K562 (cell line): ENCODE measurements around the gene FRMPD4. TPM values are rescaled to one million over a fixed set of nuclear protein-coding genes. Genes with fewer than 3 reads are reported as not detected.

Experiments
- ATAC-seq: fragments of 200-7000 bp; cut with Tn5 transposase; 3 replicates; pipeline ENCODE4 v1.9.1; 2020; ENCODE audit warnings: moderate library complexity
- BruUV-seq: library from RNA; stranded (reverse); fragments of 400-500 nt; replicated peaks from 2 replicates; lab custom pipeline; 2021; lab: Mats Ljungman, UMichigan
- CTCF ChIA-PET: fragments of 300-600 bp; formaldehyde crosslinking; extraction: SDS; loops from one replicate; lab custom pipeline; 2021; ENCODE audit warnings: low intra/inter-chr PET ratio; lab: Yijun Ruan, JAX
- POLR2A ChIA-PET: fragments of 300-600, 350-650 bp; sonication (Branson Sonifier 250); formaldehyde crosslinking; extraction: SDS; loops from one replicate; lab custom pipeline; 2021; ENCODE audit warnings: antibody characterized with exemption, inconsistent platforms; lab: Yijun Ruan, JAX
- DNase-seq, 4 experiments: peaks; one replicate each; pipeline versions ENCODE4 v3.0.0 to v3.0.0-alpha.2; 2011 to 2018; ENCODE audit warnings: low spot score in 3 of 4, mixed read lengths in 3 of 4; ENCODE audit errors: extremely low read depth in 1 of 4
- FAIRE-seq: peaks from 2 replicates; lab custom pipeline; 2011; peaks lifted over from hg19 to GRCh38; lab: Jason Lieb, UNC
- H2AFZ ChIP-seq: 2 replicates; pipeline ENCODE4 v1.6.0; 2011; ENCODE audit warnings: low read depth, low read length, control low read depth, inconsistent platforms
- H3K27ac ChIP-seq: fragments of 200-600 bp; 3 replicates; pipeline ENCODE4 v1.8.0; 2011; ENCODE audit warnings: low read depth, mild to moderate bottlenecking, control low read depth, inconsistent platforms, low read length, moderate library complexity, mixed read lengths; ENCODE audit errors: extremely low read depth
- H3K27me3 ChIP-seq, 2 experiments: fragments of 300-600 bp in 1 of 2; 2 replicates in 1 of 2; 3 replicates in 1 of 2; pipeline versions ENCODE4 v1.6.0 to v1.8.0; 2011; ENCODE audit warnings: inconsistent platforms in 2 of 2, low read length in 2 of 2, mild to moderate bottlenecking in 1 of 2, mixed read lengths in 1 of 2, moderate library complexity in 1 of 2; ENCODE audit not compliant: control insufficient read depth in 2 of 2, insufficient read depth in 2 of 2
- H3K36me3 ChIP-seq: fragments of 300-600 bp; 3 replicates; pipeline ENCODE4 v1.8.0; 2011; ENCODE audit warnings: mild to moderate bottlenecking, low read length, inconsistent platforms; ENCODE audit not compliant: control insufficient read depth, insufficient read depth
- H3K4me1 ChIP-seq, 2 experiments: fragments of 200-600 bp in 1 of 2; replicated peaks in 1 of 2; 2 replicates in 1 of 2; 3 replicates in 1 of 2; pipeline versions ENCODE4 v1.5.1 to v1.8.0; 2011; ENCODE audit warnings: inconsistent platforms in 2 of 2, low read length in 2 of 2, mild to moderate bottlenecking in 1 of 2, mixed read lengths in 1 of 2, moderate library complexity in 1 of 2; ENCODE audit not compliant: control insufficient read depth in 2 of 2, insufficient read depth in 2 of 2
- H3K4me2 ChIP-seq: 2 replicates; pipeline ENCODE4 v1.6.1; 2011; ENCODE audit warnings: low read length, control low read depth, inconsistent platforms, mixed read lengths; ENCODE audit not compliant: insufficient read depth
- H3K4me3 ChIP-seq: fragments of 200-600 bp; sonication (generic), shearing (Covaris generic); 2 replicates; pipeline ENCODE4 v1.5.1; 2016; ENCODE audit warnings: control low read depth, inconsistent platforms
- H3K79me2 ChIP-seq: fragments of 200-600 bp; 3 replicates; pipeline ENCODE4 v1.8.0; 2011; ENCODE audit warnings: low read length, inconsistent platforms; ENCODE audit not compliant: control insufficient read depth, insufficient read depth
- H3K9ac ChIP-seq, 2 experiments: 2 replicates each; pipeline versions ENCODE4 v1.6.0 to v1.6.1; 2011; ENCODE audit warnings: low read depth in 2 of 2, low read length in 2 of 2, control low read depth in 1 of 2, inconsistent platforms in 1 of 2, mild to moderate bottlenecking in 1 of 2, mixed read lengths in 1 of 2; ENCODE audit not compliant: insufficient read depth in 1 of 2
- H3K9me1 ChIP-seq: one replicate; pipeline ENCODE4 v1.6.0; 2011; ENCODE audit warnings: inconsistent platforms, mild to moderate bottlenecking, low read length, moderate library complexity; ENCODE audit not compliant: control insufficient read depth, insufficient read depth
- H3K9me3 ChIP-seq: replicated peaks from 2 replicates; pipeline ENCODE4 v1.5.1; 2011; ENCODE audit warnings: low read depth, low read length, inconsistent platforms; ENCODE audit not compliant: control insufficient read depth, insufficient read depth
- H4K20me1 ChIP-seq: replicated peaks from 2 replicates; pipeline ENCODE4 v1.6.1; 2011; ENCODE audit warnings: low read length, inconsistent platforms, mixed read lengths; ENCODE audit not compliant: control insufficient read depth, insufficient read depth
- ATF7 ChIP-seq: fragments of 450-650 bp; IDR thresholded peaks from 2 replicates; pipeline ENCODE4 v1.7.1; 2014; ENCODE audit warnings: mild to moderate bottlenecking, moderate library complexity
- BCLAF1 ChIP-seq, 2 experiments: fragments of 450-650 bp in 1 of 2; IDR thresholded peaks; 2 replicates each; pipeline ENCODE4 v1.6.1; 2011 to 2017; ENCODE audit warnings: low read depth in 2 of 2, antibody characterized with exemption in 1 of 2, borderline replicate concordance in 1 of 2, low read length in 1 of 2, mild to moderate bottlenecking in 1 of 2, mixed read lengths in 1 of 2; ENCODE audit not compliant: control insufficient read depth in 1 of 2
- CHD1 ChIP-seq: fragments of 200-600 bp; sonication (generic); IDR thresholded peaks from one replicate; pipeline ENCODE4 v1.6.1; 2012; ENCODE audit warnings: mild to moderate bottlenecking, moderate library complexity, low read length, inconsistent platforms
- ELF2 ChIP-seq: fragments of 250-450 bp; sonication (Bioruptor Pico); IDR thresholded peaks from 2 replicates; pipeline ENCODE4 v1.5.0; 2021; ENCODE audit warnings: mild to moderate bottlenecking
- MXI1 ChIP-seq: IDR thresholded peaks from 2 replicates; pipeline ENCODE4 v1.6.1; 2011; ENCODE audit warnings: low read depth, mild to moderate bottlenecking, improper control_type of control experiment, low read length
- POLR3A ChIP-seq: IDR thresholded peaks from 2 replicates; pipeline ENCODE4 v1.6.1; 2011; ENCODE audit warnings: borderline replicate concordance, mild to moderate bottlenecking, moderate library complexity; ENCODE audit not compliant: insufficient read length, insufficient read depth; ENCODE audit errors: extremely low read depth
- RAD21 ChIP-seq, 2 experiments: fragments of 250-450 bp in 1 of 2; fragments of 450-650 bp in 1 of 2; sonication (Bioruptor Pico) in 1 of 2; formaldehyde crosslinking in 1 of 2; IDR thresholded peaks in 1 of 2; conservative IDR thresholded peaks in 1 of 2; 2 replicates each; pipeline versions ENCODE4 v1.4.0 to v1.8.0; 2020 to 2022; ENCODE audit warnings: mild to moderate bottlenecking in 2 of 2, moderate library complexity in 1 of 2
- RCOR1 ChIP-seq, 2 experiments: IDR thresholded peaks; 2 replicates each; pipeline ENCODE4 v1.6.1; 2012; ENCODE audit warnings: low read depth in 2 of 2, low read length in 2 of 2, borderline replicate concordance in 1 of 2, improper control_type of control experiment in 1 of 2
- TAF9B ChIP-seq: fragments of 450-650 bp; IDR thresholded peaks from 2 replicates; pipeline ENCODE4 v1.6.1; 2018; ENCODE audit warnings: mild to moderate bottlenecking; ENCODE audit not compliant: partially characterized antibody
- ZNF3 ChIP-seq: fragments of 250-450 bp; sonication (Bioruptor Pico); IDR thresholded peaks from 2 replicates; pipeline ENCODE4 v1.5.0; 2021; ENCODE audit warnings: mild to moderate bottlenecking, moderate library complexity
- ZNF764 ChIP-seq: fragments of 250-450 bp; sonication (Bioruptor Pico); IDR thresholded peaks from 2 replicates; pipeline ENCODE4 v1.4.0; 2020; ENCODE audit warnings: low read depth, mild to moderate bottlenecking, moderate library complexity
- WGBS: fragments of 100-300 bp; shearing (Covaris generic); methylation state at CpG from one replicate; pipeline ENCODE4 v1.1.6; 2016; ENCODE audit warnings: low coverage, mixed read lengths; ENCODE audit not compliant: insufficient coverage; ENCODE audit errors: missing lambda C conversion rate; 5-methylcytosine and 5-hydroxymethylcytosine counted together
- in situ Hi-C: fragments of 300-500 bp; cut with MboI; formaldehyde crosslinking; loops from 4 replicates; pipeline ENCODE4 v1.15.0; 2018; ENCODE audit warnings: inconsistent platforms, mixed read lengths
- intact Hi-C: fragments of 100-400 bp; cut with micrococcal nuclease; formaldehyde crosslinking; loops from 2 replicates; pipeline ENCODE4 v1.14.2; 2022
- polyA plus RNA-seq, 8 experiments: library from polyadenylated mRNA; depleted of rRNA in 4 of 8; stranded (reverse) in 5 of 8; unstranded in 3 of 8; fragments of >200 nt; fragmentation: Nextera tagmentation in 2 of 8; fragmentation: Illumina TruSeq in 1 of 8; extraction: Ambion mirVana in 2 of 8; extraction: Trizol in 1 of 8; gene quantifications; 2 replicates each; pipeline versions ENCODE4 v1.2.1 to v1.2.3, GENCODE V29; 2011 to 2014; ENCODE audit warnings: inconsistent platforms in 1 of 8, missing spikeins in 1 of 8
- total RNA-seq, 7 experiments: library from RNA; depleted of rRNA in 6 of 7; stranded (reverse); fragments of >200 nt in 6 of 7; fragmentation: Illumina TruSeq in 2 of 7; extraction: Trizol in 2 of 7; gene quantifications; 2 replicates each; pipeline versions ENCODE4 v1.2.1 to v1.2.3, GENCODE V29; 2011 to 2021; ENCODE audit warnings: low replicate concordance in 1 of 7
- TF ChIP-seq, protein P1 (sequence below): IDR thresholded peaks from 2 replicates; pipeline ENCODE4 v1.6.1; 2012; ENCODE audit warnings: low read depth, low read length, improper control_type of control experiment, borderline replicate concordance

FRMPD4 gene
- total and polyA plus RNA-seq, 9 of the 15 experiments (the other 6 are each of a cell fraction or from before 2014, with no cell fraction given): not detected

GRCh38 chrX:12330841-12331240, 192.6 kb downstream of the FRMPD4 start:
- H2AFZ ChIP-seq: no peak overlapping the region
- 0% methylated on average over 3 of the region's 3 CpGs for WGBS
- H3K27me3 ChIP-seq: no peaks in the 10 kb centered on the region
- H3K4me2 ChIP-seq: no peak overlapping the region
- no peak overlapping the region for H3K9ac ChIP-seq
- no peaks in the 10 kb centered on the region for H3K9me3 ChIP-seq
- no peak overlapping the region for H3K27ac ChIP-seq
- H3K36me3 ChIP-seq: no peaks in the 10 kb centered on the region
- POLR2A ChIA-PET: interaction anchor here (0.7 kb wide), 1 partner anchor 8 kb away, joined by 3 read pairs; no protein-coding TSS in a partner anchor
- H3K4me1 ChIP-seq: no peaks in the 10 kb centered on the region
- no peaks in the 10 kb centered on the region for H3K9me1 ChIP-seq
- no peak for TF ChIP-seq ZNF3 (CRISPR knock-in tag)
- no peak for TF ChIP-seq MXI1
- TF ChIP-seq BCLAF1 (IDR thresholded peaks at IDR 0.05; ENCODE audit: borderline replicate concordance in 1 of 2, control insufficient read depth in 1 of 2, low read depth in 2 of 2, low read length in 1 of 2): no peak
- no peak for TF ChIP-seq POLR3A
- TF ChIP-seq, protein P1, sequence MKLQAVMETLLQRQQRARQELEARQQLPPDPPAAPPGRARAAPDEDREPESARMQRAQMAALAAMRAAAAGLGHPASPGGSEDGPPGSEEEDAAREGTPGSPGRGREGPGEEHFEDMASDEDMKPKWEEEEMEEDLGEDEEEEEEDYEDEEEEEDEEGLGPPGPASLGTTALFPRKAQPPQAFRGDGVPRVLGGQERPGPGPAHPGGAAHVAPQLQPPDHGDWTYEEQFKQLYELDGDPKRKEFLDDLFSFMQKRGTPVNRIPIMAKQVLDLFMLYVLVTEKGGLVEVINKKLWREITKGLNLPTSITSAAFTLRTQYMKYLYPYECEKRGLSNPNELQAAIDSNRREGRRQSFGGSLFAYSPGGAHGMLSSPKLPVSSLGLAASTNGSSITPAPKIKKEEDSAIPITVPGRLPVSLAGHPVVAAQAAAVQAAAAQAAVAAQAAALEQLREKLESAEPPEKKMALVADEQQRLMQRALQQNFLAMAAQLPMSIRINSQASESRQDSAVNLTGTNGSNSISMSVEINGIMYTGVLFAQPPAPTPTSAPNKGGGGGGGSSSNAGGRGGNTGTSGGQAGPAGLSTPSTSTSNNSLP: no peak
- no peak for TF ChIP-seq ZNF764
- TF ChIP-seq ELF2 (CRISPR knock-in tag): no peak
- no peak for TF ChIP-seq TAF9B
- TF ChIP-seq ATF7: no peak
- TF ChIP-seq RCOR1 (IDR thresholded peaks at IDR 0.05; ENCODE audit: borderline replicate concordance in 1 of 2, low read depth in 2 of 2, low read length in 2 of 2): no peak
- no peak for TF ChIP-seq CHD1
- TF ChIP-seq RAD21 (CRISPR knock-in tag; conservative IDR thresholded peaks at IDR 0.05 in 1 of 2, IDR thresholded peaks at IDR 0.05 in 1 of 2): no peak
- intact Hi-C loops: no loop called here
- no TSS peak for BruUV-seq
- H3K79me2 ChIP-seq: no peaks in the 10 kb centered on the region
- in situ Hi-C loops: no loop called here
- CTCF ChIA-PET: no interaction called here
- no peak for FAIRE-seq
- DNase-seq: no peak
- H3K4me3 ChIP-seq: no peak overlapping the region
- ATAC-seq: no peak
- H4K20me1 ChIP-seq: no peaks in the 10 kb centered on the region
